Epidermal melanocyte (primary cell): ENCODE data around the gene TTC16.

ENCODE experiments used
- DNase-seq: peaks from one replicate; pipeline ENCODE4 v3.0.0; 2011; ENCODE audit warnings: low spot score; ENCODE audit not compliant: insufficient read length

TTC16 gene

GRCh38 chr9:127694890-127695720 lies 20.8 kb upstream of the TTC16 start:
- DNase-seq, result no peak

GRCh38 chr9:127697575-127697974 lies 18.3 kb upstream of the TTC16 start:
- no peak for DNase-seq

DNA sequence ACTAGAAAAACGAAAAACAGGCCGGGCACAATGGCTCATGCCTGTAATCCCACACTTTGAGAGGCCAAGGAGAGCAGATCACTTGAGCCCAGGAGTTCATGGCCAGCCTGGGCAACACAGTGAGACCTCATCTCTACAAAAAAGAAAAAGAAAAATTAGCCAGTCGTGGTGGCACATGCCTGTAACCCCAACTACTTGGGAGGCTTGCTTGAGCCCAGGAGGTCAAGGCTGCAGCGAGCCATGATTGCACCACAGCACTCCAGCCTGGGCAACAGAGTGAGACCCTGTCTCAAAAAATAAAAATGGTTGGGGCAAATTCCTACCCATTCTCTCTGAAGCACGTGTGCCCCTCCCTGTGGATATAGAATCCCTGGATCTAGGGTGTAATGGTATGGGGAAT lies 17.5 kb upstream of the TTC16 start:
- DNase-seq, result no peak

- peak; percentile 96 for DNase-seq
Observed at GRCh38 chr9:127698985-127699670, 16.8 kb upstream of the TTC16 start.

GRCh38 chr9:127700140-127700539 lies 15.7 kb upstream of the TTC16 start:
- DNase-seq, result no peak

DNA sequence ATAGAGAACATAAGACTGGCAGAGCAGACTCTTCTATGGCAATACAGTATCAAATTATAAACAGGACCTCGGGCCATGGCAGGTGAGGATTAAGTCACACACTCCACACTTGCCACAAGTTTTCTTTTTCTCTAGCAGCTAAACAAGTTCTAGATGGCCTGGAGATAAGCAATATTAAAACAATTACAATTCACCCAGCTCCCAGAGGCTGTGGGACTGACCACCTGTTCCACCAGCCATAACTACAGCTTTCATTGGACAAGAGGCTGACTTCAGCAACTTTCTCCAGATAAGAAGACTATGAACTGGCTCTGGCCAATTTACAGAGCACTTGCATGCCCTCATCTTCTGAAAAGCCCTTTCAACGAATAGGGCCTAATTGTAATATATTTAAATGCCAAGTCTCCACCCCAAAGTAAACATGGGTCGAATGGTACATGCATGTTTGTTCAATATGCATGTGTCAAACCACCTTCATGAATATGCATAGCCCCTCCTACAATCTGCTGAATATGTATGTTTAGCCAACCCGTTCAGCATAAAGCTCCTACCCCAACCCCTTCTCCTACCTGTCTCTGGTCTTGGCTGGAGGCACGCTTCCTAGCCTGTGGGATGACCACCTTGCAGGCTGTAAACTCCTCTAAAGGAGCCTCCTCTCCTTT lies 15.2 kb upstream of the TTC16 start:
- DNase-seq, result no peak

DNA sequence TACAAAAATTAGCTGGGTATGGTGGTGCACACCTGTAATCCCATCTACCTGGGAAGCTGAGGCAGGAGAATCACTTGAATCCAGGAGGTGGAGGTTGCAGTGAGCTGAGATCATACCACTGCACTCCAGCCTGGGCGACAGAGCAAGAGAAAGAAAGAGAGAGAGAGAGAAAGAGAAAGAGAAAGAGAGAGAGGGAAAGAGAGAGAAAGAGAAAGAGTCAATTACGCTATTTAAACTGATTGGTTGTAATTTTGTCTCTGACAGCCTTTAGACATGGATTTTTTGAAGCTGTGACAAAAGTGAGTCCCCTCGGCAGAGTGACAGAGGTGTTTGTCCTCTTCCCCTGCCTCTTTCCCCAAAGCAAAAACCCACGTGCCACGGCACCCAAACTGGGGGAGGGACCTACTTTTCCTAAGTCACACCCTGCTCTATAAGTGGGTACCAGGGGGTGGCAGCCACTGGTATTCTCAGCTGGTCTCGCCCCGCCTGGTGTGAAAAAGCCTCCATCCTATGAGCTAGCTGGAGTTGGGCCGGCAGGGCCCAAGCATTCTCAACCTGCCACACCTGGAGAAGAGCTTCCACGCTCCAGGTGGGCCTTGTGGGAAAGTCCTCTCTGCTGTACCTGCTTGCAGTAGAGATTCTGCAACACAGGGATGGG lies 12.5 kb upstream of the TTC16 start:
- DNase-seq, result no peak

- no peak for DNase-seq
Observed at GRCh38 chr9:127705577-127706379, 10.1 kb upstream of the TTC16 start.

- no peak for DNase-seq
Observed at GRCh38 chr9:127706836-127707241, 9.0 kb upstream of the TTC16 start, which contains the start of gene CFAP157. Gene CFAP157, plus strand, starts transcription at chr9:127706988. Its CDS starts 44 bp downstream, at chr9:127707032.

- DNase-seq, result no peak
Observed at GRCh38 chr9:127707766-127708165, 8.1 kb upstream of the TTC16 start.

DNA sequence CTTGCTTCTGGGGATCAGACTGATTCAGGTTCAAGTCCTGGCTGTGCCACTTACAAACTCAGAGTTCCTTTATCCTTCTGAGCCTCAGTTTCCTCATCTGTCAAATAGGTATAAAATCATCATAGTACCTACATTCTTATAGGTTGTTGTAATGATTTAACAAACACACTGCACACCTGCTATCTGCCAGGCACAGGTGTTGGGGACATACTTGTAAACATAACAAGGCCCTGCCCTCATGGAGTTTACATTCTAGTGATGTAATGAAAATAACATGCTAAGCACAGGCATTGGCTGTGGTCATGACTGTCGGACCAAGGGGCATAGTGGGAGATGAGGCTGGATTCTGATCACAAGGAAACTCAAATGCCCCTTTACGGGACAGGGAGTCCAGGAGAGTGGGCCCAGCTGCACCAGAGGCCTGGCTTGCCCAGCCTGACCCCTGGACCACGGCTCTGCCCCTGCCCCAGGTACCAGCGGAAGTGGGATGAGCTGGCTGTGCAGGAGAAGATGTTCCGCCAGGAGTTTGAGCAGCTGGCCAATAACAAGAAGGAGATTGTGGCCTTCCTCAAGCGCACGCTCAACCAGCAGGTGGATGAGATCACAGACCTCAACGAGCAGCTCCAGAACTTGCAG lies 6.8 kb upstream of the TTC16 start:
- no peak for DNase-seq

DNA sequence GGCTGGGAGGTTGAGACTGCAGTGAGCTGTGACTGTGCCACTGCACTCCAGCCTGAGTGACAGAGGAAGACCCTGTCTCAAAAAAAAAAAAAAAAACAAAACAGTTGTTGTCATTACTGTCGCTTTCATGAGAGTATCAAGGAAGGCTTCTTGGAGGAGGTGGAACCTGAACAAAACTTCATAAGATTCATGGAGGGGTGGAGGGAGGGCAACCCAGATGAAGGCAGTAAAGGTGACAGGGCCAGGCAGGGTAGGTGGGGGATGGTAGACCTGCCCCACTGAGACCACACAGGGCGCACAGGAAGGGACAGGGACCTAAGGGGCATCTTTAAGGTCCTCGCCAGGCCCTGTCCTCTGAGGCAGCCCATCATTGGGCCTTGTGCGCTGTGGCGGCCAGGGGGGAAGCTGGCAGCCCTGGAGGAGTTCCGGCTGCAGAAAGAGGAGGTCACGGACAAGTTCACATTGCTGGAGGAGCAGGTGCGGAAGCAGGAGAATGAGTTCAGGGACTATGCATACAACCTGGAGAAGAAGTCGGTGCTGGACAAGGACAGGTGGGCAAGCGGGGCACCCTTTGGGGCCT lies 5.6 kb upstream of the TTC16 start:
- no peak for DNase-seq

DNA sequence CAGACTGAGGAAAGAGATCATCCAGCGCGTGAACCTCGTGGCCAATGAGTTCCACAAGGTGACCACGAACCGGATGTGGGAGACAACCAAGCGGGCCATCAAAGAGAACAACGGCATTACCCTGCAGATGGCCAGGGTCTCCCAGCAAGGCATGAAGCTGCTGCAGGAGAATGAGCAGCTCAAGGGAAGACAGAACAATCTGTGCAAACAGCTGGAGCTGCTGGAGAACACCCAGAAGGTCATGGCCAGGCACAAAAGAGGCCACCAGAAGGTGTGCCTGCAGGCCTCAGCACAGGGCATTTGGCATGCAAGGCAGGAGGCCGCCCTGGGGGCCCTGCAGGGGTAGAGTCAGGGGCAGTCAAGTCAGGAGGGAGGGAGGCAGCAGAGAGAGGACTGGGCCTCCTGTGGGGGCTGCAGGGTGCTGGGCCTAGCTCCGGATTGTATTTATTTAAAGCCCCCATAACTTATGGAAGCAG lies 4.6 kb upstream of the TTC16 start:
- DNase-seq, result no peak

- DNase-seq, result no peak
Observed at GRCh38 chr9:127711831-127712274, 4.0 kb upstream of the TTC16 start.

- no peak for DNase-seq
Observed at GRCh38 chr9:127712371-127712770, 3.5 kb upstream of the TTC16 start.

- DNase-seq, result no peak
Observed at GRCh38 chr9:127712867-127713266, 3.0 kb upstream of the TTC16 start.

DNA sequence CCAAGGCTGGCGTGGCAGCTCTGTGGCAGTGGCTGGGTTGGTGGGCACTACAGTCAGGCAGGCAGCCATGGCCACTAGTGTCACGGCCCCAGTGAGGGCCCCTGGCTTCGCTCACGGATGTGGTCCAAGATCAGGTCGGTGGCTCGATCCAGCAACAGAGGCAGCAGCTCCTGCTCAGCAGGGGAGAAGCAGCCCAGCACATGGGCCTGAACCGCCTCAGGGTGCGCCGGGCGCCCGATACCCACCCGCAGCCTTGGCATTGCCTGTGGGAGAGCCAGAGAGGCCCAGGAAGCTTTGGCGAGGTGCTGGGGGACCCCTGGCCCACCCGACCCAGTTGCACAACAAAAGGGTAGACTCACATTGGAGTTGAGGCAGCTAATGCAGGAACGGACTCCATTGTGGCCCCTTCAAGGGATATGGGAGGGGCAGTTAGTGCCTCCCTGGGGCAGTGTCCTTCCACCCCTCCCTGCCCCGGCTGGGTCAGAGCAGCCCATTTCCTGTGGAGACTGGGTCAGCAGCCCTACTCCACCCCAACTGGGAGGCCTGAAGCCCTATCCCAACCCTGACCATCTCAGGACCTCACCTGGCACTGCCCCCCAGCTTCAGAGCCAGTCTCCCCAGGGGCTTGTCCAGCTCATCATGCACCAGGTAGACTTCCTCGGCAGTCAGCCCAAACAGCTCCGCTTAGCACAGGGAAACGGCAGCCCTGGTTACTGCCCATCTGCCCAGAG lies 1.7 kb upstream of the TTC16 start:
- DNase-seq, result no peak

- DNase-seq, result no peak
Observed at GRCh38 chr9:127714951-127715469, 869 bp upstream of the TTC16 start.

GRCh38 chr9:127716412-127716811 lies 533 bp downstream of the TTC16 start:
- DNase-seq, result no peak
